Liver (tissue), 9 donors: ENCODE measurements around the gene LIFR. TPM values are rescaled to one million over a fixed set of nuclear protein-coding genes. Genes with fewer than 3 reads are reported as not detected.
"Not testable (repeated sequence)": the region's sequence is repeated elsewhere in the genome, so short reads cannot be mapped to it uniquely, and the experiment has no call there.

Experiments used
- DNase-seq: peaks from one replicate; pipeline ENCODE4 v3.0.0-alpha.2; 2017; ENCODE audit warnings: low spot score
- H3K27ac ChIP-seq, 2 donors: one replicate each; pipeline ENCODE4 v1.7.0; 2013; ENCODE audit warnings: inconsistent platforms in 2 of 2, low read length in 2 of 2, control low read depth in 1 of 2, low read depth in 1 of 2, mild to moderate bottlenecking in 1 of 2
- H3K27me3 ChIP-seq, 4 donors: one replicate each; pipeline versions ENCODE4 v1.6.1 to v1.7.0; 2013; ENCODE audit warnings: low read length in 3 of 4, inconsistent platforms in 1 of 4, mild to moderate bottlenecking in 1 of 4, moderate library complexity in 1 of 4; ENCODE audit not compliant: control insufficient read depth in 4 of 4, insufficient read depth in 4 of 4
- H3K36me3 ChIP-seq, 4 donors: one replicate each; pipeline versions ENCODE4 v1.6.1 to v1.7.0; 2013; ENCODE audit warnings: low read length in 3 of 4, mild to moderate bottlenecking in 3 of 4, low read depth in 1 of 4, moderate library complexity in 1 of 4; ENCODE audit not compliant: control insufficient read depth in 4 of 4, insufficient read depth in 3 of 4
- H3K4me1 ChIP-seq, 4 donors: one replicate each; pipeline versions ENCODE4 v1.6.1 to v1.7.0; 2013; ENCODE audit warnings: low read length in 3 of 4, mild to moderate bottlenecking in 3 of 4, moderate library complexity in 1 of 4; ENCODE audit not compliant: control insufficient read depth in 4 of 4, insufficient read depth in 4 of 4
- H3K4me3 ChIP-seq, 3 donors: one replicate each; pipeline versions ENCODE4 v1.6.1 to v1.7.0; 2013; ENCODE audit warnings: low read length in 3 of 3, control low read depth in 1 of 3, low read depth in 1 of 3, mild to moderate bottlenecking in 1 of 3
- H3K9ac ChIP-seq, 2 donors: one replicate each; pipeline ENCODE4 v1.7.0; 2013; ENCODE audit warnings: low read length in 2 of 2, mild to moderate bottlenecking in 2 of 2, moderate library complexity in 2 of 2, control low read depth in 1 of 2, low read depth in 1 of 2
- H3K9me3 ChIP-seq, 4 donors: one replicate each; pipeline versions ENCODE4 v1.6.1 to v1.7.0; 2013; ENCODE audit warnings: low read length in 3 of 4; ENCODE audit not compliant: control insufficient read depth in 4 of 4
- FOXA1 ChIP-seq: IDR thresholded peaks from 2 replicates; pipeline ENCODE4 v1.6.1; 2016; ENCODE audit warnings: antibody characterized with exemption
- FOXA2 ChIP-seq: IDR thresholded peaks from 2 replicates; pipeline ENCODE4 v1.6.1; 2016; ENCODE audit warnings: antibody characterized with exemption
- HNF4A ChIP-seq, 2 donors: conservative IDR thresholded peaks; 2 replicates each; pipeline ENCODE4 v1.6.1; 2016; ENCODE audit warnings: antibody characterized with exemption in 2 of 2, mild to moderate bottlenecking in 2 of 2
- MAX ChIP-seq: IDR thresholded peaks from 2 replicates; pipeline ENCODE4 v1.6.1; 2016; ENCODE audit warnings: antibody characterized with exemption
- REST ChIP-seq: IDR thresholded peaks from 2 replicates; pipeline ENCODE4 v1.6.1; 2016; ENCODE audit warnings: antibody characterized with exemption, mild to moderate bottlenecking
- TAF1 ChIP-seq: conservative IDR thresholded peaks from 2 replicates; pipeline ENCODE4 v1.6.1; 2016; ENCODE audit warnings: antibody characterized with exemption, mild to moderate bottlenecking
- ZBTB33 ChIP-seq: IDR thresholded peaks from 2 replicates; pipeline ENCODE4 v1.6.1; 2016; ENCODE audit warnings: antibody characterized with exemption
- WGBS: extraction: QIAGEN DNeasy Blood & Tissue Kit; methylation state at CpG from one replicate; pipeline ENCODE4 v1.1.7; 2013; 5-methylcytosine and 5-hydroxymethylcytosine counted together
- polyA plus RNA-seq, 2 donors: library from polyadenylated mRNA; stranded (reverse) in 1 of 2; unstranded in 1 of 2; fragments of 200-250 nt in 1 of 2; fragments of >200 nt in 1 of 2; fragmentation: Nextera tagmentation in 1 of 2; extraction: Ambion mirVana in 1 of 2; gene quantifications; one replicate each; pipeline versions ENCODE4 v1.2.1 to v1.2.3, GENCODE V29; 2013 to 2015
- total RNA-seq, 2 donors: library from RNA; depleted of rRNA; stranded (reverse); fragments of >200 nt; gene quantifications; one replicate each; pipeline ENCODE4 v1.2.3, GENCODE V29; 2014
- donor health status: healthy.
- donor health status: healthy.
- donor health status: healthy.
- donor health status: healthy.
- donor health status: healthy.

LIFR gene
- total and polyA plus RNA-seq, 4 donors: 10.5 to 79.7 (median 32.8) TPM

GRCh38 chr5:38600329-38601045, 44.0 kb upstream of the LIFR start:
- no peaks in the 10 kb centered on the region for H3K36me3 ChIP-seq
- no peaks in the 10 kb centered on the region for H3K4me1 ChIP-seq
- TF ChIP-seq REST (no peak), FOXA2 (no peak), ZBTB33 (no peak), MAX (no peak), TAF1 (no peak), FOXA1 (no peak)
- H3K9me3 ChIP-seq: no peaks in the 10 kb centered on the region
- DNase-seq: no peak
- no peak overlapping the region for H3K9ac ChIP-seq
- peaks cover 0 to 9% (median 0%) of the 10 kb centered on the region in 4 donors for H3K27me3 ChIP-seq
- no peak overlapping the region for H3K27ac ChIP-seq
- H3K4me3 ChIP-seq: no peak overlapping the region
- 86% methylated on average over 3 of the region's 3 CpGs for WGBS

GRCh38 chr5:38599751-38600150, 43.3 kb upstream of the LIFR start:
- not testable (repeated sequence) for DNase-seq, H3K9ac ChIP-seq

GRCh38 chr5:38598994-38599617, 42.7 kb upstream of the LIFR start:
- H3K27ac ChIP-seq: no peak overlapping the region
- H3K27me3 ChIP-seq: peaks cover 0 to 9% (median 0%) of the 10 kb centered on the region in 4 donors
- no peaks in the 10 kb centered on the region for H3K36me3 ChIP-seq
- no peak for TF ChIP-seq HNF4A (conservative IDR thresholded peaks at IDR 0.05)
- no peak overlapping the region for H3K9ac ChIP-seq
- DNase-seq: no peak
- 90% methylated on average over 2 of the region's 2 CpGs for WGBS
- no peak overlapping the region for H3K4me3 ChIP-seq
- no peaks in the 10 kb centered on the region for H3K4me1 ChIP-seq
- no peaks in the 10 kb centered on the region for H3K9me3 ChIP-seq

More at GRCh38 chr5:38599751-38600150, 43.3 kb upstream of the LIFR start:
- H3K27ac ChIP-seq, H3K9me3 ChIP-seq, H3K36me3 ChIP-seq, H3K4me1 ChIP-seq, H3K4me3 ChIP-seq, H3K27me3 ChIP-seq: not testable (repeated sequence)
